GM21528 (cell line): Measurements from ENCODE around the gene PCDH15.

ENCODE experiments used
- ATAC-seq: cut with Tn5 transposase; IDR thresholded peaks from one replicate; pipeline ENCODE4 v1.9.1; 2021; ENCODE audit warnings: mild to moderate bottlenecking, moderate library complexity; ENCODE audit not compliant: unreplicated experiment, low FRiP score

The PCDH15 gene

GRCh38 chr10:54139819-54140428, 661.1 kb downstream of the PCDH15 start:
- no peak for ATAC-seq

GRCh38 chr10:54137396-54137795, 663.6 kb downstream of the PCDH15 start:
- ATAC-seq = no peak

GRCh38 chr10:54133203-54133602, 667.8 kb downstream of the PCDH15 start:
- no peak for ATAC-seq

- no peak for ATAC-seq
These were observed 669.2 kb downstream of the PCDH15 start for GRCh38 chr10:54131833-54132232.

- no peak for ATAC-seq
These were observed 670.6 kb downstream of the PCDH15 start for GRCh38 chr10:54130394-54130793.

GRCh38 chr10:54125098-54125747, 675.8 kb downstream of the PCDH15 start:
- no peak for ATAC-seq

- no peak for ATAC-seq
These were observed 676.7 kb downstream of the PCDH15 start for GRCh38 chr10:54124209-54124885.

- ATAC-seq = no peak
These were observed 680.2 kb downstream of the PCDH15 start for GRCh38 chr10:54120806-54121205.

- ATAC-seq = no peak
These were observed 692.1 kb downstream of the PCDH15 start for GRCh38 chr10:54108961-54109360.

GRCh38 chr10:54096892-54097291, 704.1 kb downstream of the PCDH15 start:
- no peak for ATAC-seq

GRCh38 chr10:54094321-54094720, 706.7 kb downstream of the PCDH15 start:
- ATAC-seq = no peak

GRCh38 chr10:54091237-54091636, 709.8 kb downstream of the PCDH15 start:
- ATAC-seq = no peak

GRCh38 chr10:54081950-54082349, 719.1 kb downstream of the PCDH15 start:
- no peak for ATAC-seq

- ATAC-seq = no peak
These were observed 733.7 kb downstream of the PCDH15 start for GRCh38 chr10:54067361-54067760.

- no peak for ATAC-seq
These were observed 734.4 kb downstream of the PCDH15 start for GRCh38 chr10:54066646-54067045.

GRCh38 chr10:54065106-54065505, 735.9 kb downstream of the PCDH15 start:
- ATAC-seq = no peak

GRCh38 chr10:54064215-54064614, 736.8 kb downstream of the PCDH15 start:
- ATAC-seq = no peak

- ATAC-seq = no peak
These were observed 737.5 kb downstream of the PCDH15 start for GRCh38 chr10:54063514-54063913.

- no peak for ATAC-seq
These were observed 740.5 kb downstream of the PCDH15 start for GRCh38 chr10:54060572-54060971.

GRCh38 chr10:54057357-54057756, 743.7 kb downstream of the PCDH15 start:
- no peak for ATAC-seq

GRCh38 chr10:54026340-54026739, 774.7 kb downstream of the PCDH15 start:
- no peak for ATAC-seq

- ATAC-seq = no peak
These were observed 789.9 kb downstream of the PCDH15 start for GRCh38 chr10:54011117-54011516.
